Measurements from ENCODE around the gene IFT88.

IFT88 gene

DNA sequence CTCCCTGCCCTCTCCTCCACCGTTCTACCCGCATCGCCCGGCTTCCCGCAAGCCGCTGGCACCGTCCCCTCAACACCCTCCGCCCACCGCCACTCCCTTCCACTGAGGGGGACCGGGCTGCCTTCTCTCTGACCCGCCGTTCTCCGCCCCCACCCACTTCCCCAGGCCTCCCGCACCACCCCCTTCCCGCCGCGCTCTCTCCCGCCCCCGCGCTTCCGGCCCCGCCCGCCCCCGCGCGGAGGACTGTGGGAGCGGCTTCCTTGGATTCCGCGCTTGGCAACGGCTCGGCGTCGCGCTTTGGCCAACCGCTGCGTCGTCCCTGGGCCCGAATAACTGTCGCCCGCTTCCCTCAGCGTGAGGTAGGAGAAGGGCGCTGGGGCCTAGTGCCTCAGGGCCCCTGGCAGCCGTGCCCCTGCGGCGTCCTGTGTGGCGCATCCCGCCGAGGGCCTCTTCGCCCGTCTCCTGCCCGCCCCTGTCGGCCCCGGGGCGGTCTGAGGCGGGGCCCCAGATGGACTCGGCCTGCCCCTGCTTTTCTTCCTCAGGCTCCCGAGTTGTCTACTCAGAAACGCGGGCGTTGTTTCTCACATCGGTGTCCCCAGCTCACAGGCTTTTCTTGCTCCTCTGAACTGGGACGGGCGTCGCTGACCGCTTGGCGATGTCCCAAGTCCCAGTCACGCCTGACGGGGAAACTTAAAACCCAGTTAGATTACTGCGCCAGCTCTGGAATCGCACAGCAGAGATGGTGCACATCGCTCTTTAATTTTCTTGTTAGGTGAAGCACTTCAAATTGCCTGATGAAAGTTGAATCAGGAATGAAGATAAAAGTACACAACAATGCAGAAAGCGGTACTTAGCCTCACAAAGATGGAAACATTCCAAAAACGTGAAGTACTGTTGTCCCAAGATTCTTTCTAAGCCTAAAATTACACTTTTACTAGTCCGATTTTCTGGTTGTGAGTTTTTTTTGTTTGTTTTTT, at the start of gene IFT88:
Gene IFT88 (plus strand): TSS at position 260 of the 977 bp plus-strand sequence. CDS start 7,229 bp downstream, outside the sequence.
- DNase-seq (ENCODE audit: low read depth in 2 of 2): peak; percentile 67 to 76

GRCh38 chr13:20518660-20519100, 48.3 kb upstream of the IFT88 start:
- DNase-seq (ENCODE audit: low read depth in 2 of 2): no peak

- DNase-seq (ENCODE audit: low read depth in 2 of 2): no peak
These were observed 47.1 kb upstream of the IFT88 start for GRCh38 chr13:20519875-20520274.

- DNase-seq (ENCODE audit: low read depth in 2 of 2): no peak
These were observed 45.4 kb upstream of the IFT88 start for GRCh38 chr13:20521364-20522115.

DNA sequence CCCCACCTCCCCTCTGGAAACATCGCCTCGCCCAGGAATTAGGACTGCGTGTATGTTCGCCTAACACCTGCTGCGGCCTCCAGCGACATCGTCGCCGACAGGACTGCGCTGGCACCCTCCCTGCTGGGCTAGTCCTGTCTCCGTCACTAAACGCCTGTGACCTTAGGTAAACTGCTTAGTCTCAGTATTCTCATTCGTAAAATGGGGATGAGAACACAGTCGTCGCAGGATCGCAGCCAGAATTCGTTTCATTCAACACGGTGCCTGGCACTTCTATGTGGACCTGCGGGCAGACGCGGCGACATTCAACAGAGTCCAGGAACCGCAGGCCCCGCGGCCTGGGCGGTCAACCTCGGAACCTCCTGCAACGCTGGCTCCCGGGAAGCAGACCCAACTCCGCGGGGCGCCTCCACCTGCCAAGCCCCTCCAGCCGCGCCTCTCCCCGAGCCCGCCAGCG, 41.8 kb upstream of the IFT88 start:
- peak; percentile 3 to 25 for DNase-seq (ENCODE audit: low read depth in 2 of 2)

- DNase-seq (ENCODE audit: low read depth in 2 of 2): peak; percentile 54 to 56
These were observed 41.1 kb upstream of the IFT88 start, which contains the start of gene CRYL1 for GRCh38 chr13:20525601-20526544. Gene CRYL1 (minus strand): TSS chr13:20525857. CDS start chr13:20525794, 63 bp downstream.

DNA sequence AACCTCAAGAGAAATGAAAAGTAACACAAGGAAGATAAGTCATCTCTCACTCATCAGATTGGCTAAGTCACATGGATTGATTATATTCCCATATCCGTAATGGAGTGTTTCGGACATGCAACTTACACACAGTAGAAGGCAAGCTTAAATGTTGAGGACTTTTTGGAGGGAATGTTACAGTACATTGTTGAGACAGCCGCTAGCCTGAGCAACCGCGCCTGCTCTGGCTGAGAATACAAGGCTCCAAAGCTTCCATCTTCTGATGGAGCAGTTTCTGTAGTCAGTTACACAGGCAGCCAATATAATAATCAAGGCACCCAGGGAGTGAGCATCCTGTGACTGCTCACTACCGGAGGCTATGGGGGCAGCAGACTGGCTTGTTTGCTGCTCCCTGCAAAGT, 40.3 kb upstream of the IFT88 start:
- no peak for DNase-seq (ENCODE audit: low read depth in 2 of 2)

- DNase-seq (ENCODE audit: low read depth in 2 of 2): peak in 1 of 2 donors; percentile 7
These were observed 38.5 kb upstream of the IFT88 start for GRCh38 chr13:20528452-20528851.

- no peak for DNase-seq (ENCODE audit: low read depth in 2 of 2)
These were observed 32.8 kb upstream of the IFT88 start for GRCh38 chr13:20534038-20534608.

DNA sequence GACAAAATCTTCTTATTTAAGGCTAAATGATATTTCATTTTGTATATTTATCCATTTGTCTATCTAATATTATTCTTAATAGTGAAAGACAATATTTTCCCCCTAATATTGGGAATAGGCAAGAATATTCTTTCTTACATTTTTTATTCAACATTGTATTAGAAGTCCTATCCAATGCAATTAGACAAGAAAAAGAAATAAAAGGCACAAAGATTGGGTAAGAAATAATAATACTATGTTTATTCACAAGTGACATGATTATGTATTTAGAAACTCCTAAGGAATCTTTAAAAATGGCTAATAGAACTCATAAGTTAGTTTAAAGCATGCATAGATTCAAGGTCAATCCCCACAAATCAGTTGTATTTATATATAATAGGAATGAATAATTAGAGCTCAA, 30.0 kb upstream of the IFT88 start:
- DNase-seq (ENCODE audit: low read depth in 2 of 2): no peak

GRCh38 chr13:20544201-20544923, 22.6 kb upstream of the IFT88 start:
- no peak for DNase-seq (ENCODE audit: low read depth in 2 of 2)

- DNase-seq (ENCODE audit: low read depth in 2 of 2): no peak
These were observed 20.4 kb upstream of the IFT88 start for GRCh38 chr13:20546556-20546955.

DNA sequence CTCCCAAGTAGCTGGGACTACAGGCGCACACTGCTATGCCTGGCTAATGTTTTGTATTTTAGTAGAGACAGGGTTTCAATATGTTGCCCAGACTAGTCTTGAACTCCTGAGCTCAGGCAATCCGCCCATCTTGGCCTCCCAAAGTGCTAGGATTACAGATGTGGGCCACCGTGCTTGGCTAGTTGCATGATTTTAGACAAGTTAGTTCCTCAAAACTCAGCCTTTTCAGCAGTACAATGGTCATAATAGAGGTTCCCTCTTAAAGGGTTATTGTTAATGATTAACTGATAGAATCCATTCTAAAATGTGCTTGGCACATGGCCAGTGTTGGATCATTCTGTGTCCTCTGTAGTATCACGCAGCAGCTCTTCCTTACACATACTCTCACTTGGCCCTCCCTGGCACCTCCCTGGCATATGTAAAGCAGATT, 19.5 kb upstream of the IFT88 start:
- DNase-seq (ENCODE audit: low read depth in 2 of 2): no peak

- no peak for DNase-seq (ENCODE audit: low read depth in 2 of 2)
These were observed 16.2 kb upstream of the IFT88 start for GRCh38 chr13:20550799-20551198.

DNA sequence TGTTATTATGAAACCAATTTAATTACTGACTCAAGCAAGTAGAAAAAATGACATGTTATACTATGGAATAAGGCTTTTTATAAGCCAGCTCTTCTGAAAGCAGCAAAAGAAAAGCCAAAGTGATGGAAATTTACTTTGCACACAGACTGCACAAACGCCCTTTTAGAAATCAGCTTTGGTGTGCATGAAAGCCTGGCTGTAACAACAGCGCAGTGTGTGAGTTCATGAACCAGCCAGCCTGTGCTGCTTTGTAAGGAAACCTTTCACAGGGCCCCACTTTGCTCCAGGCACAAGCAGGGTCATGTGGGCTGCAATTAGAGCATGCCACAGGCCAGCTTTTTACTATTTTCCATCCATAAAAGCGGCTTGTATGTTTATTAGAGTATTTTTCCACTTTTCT, 13.6 kb upstream of the IFT88 start:
- DNase-seq (ENCODE audit: low read depth in 2 of 2): no peak

DNA sequence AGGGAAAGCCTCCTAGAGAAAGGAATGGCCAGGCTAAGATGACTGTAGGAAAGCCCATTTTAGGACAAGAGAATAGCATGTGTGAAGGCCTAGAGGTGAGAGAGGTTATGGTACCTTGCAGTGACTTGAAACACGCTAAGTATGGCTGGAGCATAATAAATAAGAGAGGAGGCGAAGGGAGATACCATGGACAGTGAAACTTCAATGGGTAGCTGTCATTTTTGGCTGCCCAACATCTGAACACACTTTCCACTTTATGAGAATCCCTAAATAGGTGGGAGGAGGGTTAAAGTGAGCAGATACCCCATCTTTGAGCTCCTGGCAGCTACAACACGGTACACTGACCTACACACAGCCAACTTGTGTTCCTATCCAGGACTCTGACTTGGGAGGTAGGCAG, 8.0 kb upstream of the IFT88 start:
- no peak for DNase-seq (ENCODE audit: low read depth in 2 of 2)

- DNase-seq (ENCODE audit: low read depth in 2 of 2): no peak
These were observed 7.1 kb upstream of the IFT88 start for GRCh38 chr13:20559659-20560356.

GRCh38 chr13:20561741-20562140, 5.2 kb upstream of the IFT88 start:
- DNase-seq (ENCODE audit: low read depth in 2 of 2): no peak

DNA sequence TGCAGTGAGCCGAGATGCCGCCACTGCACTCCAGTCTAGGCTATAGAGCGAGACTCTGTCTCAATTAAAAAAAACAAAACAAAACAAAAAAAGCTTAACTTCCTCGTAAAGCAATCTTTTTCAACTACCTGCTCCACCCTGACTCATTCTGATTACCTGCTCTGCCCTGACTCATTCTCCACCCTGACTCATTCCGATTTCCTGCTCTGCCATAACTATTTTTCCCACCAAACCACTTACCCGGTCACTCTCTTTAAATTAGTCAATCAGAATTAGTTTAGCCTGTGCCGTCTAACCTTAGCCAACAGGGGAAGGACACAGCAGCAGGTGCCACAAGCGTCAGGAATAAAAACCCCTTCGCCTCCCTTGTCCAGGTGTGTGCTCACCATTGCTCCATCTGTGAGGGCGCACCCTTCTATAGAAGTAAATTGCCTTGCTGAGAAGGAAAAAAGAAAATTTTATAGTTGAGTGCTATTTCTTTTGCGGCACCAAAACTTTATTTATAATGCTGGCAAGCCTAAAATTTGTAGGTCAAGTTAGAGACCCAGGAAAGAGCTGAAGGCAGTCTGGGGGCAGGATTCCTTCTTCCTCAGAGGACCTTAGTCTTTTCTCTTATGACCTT, 1.7 kb upstream of the IFT88 start:
- no peak for DNase-seq (ENCODE audit: low read depth in 2 of 2)
